Effector CD8-positive, alpha-beta T cell (primary cell): Measurements from ENCODE around the gene LTC4S.
"Not testable (repeated sequence)": the region's sequence is repeated elsewhere in the genome, so short reads cannot be mapped to it uniquely, and the experiment has no call there.

Experiments
- DNase-seq: peaks from one replicate; lab custom pipeline; 2025; lab: John Stamatoyannopoulos, UW

Gene LTC4S

DNA sequence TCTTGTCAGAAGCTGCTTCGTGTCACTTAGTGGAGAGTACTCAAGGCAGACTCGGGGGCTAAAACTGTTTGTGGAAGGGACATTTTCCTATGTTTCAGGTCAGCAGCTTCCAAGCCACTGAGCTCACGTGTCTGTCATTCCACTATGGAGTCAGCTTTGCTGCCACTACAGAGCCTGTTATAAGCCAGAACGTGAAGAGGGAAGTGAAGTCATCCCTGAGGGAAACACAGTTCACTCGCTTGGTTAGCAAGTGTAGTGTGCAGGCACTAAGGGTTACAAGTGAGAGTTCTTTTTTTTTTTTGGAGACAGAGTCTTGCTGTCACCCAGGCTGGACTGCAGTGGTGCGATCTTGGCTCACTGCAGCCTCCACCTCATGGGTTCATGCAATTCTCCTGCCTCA lies 24.5 kb upstream of the LTC4S start:
- no peak for DNase-seq

DNA sequence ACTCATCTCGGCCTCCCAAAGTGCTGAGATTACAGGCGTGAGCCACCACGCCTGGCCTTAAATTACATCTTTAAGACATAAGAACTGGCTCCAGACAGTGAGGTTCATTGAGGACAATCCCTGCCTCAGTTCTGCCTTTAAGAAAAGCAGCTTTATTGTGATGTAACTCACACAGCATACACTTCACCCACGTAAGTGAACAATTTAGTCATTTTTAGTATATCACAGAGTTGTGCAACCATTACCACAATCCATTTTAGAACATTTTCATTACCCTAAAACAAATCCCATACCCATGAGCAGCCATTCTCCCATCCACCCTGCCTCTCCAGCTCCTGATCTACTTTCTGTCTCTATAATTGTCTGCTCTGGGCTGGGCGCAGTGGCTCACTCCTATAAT lies 24.0 kb upstream of the LTC4S start:
- DNase-seq, result no peak

DNA sequence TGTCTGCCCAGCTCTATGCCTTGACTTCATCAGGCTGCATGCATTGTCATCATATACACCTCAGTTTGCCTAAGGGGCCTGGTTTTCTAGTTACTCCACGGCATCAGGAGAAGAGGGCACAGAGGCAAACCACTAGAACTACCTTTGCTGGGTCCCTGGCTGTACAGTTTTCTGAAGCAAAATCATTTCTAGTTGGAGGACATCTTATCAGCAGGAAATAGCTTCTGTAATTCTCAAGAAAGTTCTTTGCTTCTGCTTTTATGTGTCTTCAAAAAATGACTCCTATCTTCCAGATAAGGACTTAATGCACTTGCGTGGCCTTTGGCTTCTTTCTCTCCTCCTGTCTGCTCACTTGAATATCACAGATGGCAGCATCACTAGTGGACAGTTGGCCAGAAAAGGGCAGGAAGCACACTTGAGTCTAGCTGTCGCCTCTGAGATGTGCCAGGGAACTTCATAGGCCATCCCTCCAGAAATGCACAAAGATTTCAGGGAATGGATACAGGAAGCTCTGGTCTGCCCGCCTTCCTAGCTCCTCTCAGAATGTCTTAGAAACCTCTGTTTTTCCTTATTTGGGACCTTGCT lies 22.4 kb upstream of the LTC4S start:
- no peak for DNase-seq

DNA sequence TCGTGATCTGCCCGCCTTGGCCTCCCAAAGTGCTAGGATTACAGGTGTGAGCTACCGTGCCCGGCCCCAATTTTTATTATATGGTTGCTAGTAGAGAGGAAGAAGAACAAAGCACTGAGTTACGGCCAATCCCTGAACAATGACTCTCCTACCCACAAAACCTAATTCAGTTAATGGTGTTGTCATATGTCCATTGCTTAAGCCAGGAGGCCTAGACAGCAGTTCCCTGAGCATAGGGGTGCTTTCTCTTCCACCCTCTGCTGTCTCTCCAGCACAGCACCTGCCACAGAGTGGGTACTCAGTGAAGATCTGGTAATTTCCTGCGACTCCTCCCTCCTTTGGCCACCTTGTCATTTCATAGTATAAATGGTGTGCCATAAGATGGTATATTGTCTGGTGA lies 21.4 kb upstream of the LTC4S start:
- no peak for DNase-seq

DNA sequence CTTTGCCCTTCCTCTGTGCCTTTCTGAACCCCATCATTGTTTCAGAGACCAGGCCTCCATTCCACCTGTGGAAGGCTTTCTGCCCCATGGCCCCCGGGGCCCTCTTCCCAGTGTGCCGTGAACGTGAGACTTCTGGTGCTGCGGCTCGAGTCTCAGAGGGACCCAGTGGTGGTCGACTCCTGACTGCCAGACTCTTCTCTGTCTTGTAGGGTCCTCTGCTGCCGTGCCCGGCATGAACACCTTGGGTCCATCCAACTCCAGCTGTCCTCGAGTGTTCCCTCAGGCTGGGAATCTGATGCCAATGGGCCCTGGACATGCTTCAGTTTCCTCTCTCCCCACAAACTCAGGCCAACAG lies 20.1 kb upstream of the LTC4S start:
- no peak for DNase-seq

DNA sequence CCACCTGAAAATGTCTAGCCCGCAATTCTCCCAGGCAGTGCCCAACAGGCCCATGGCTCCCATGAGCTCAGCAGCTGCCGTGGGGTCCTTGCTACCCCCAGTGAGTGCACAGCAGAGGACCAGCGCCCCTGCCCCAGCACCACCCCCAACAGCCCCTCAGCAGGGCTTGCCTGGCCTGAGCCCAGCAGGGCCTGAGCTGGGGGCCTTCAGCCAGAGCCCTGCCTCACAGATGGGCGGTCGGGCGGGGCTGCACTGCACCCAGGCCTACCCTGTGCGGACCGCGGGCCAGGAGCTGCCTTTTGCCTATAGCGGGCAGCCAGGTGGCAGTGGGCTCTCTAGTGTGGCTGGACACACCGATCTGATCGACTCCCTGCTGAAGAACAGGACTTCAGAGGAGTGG lies 19.3 kb upstream of the LTC4S start:
- DNase-seq, result no peak

DNA sequence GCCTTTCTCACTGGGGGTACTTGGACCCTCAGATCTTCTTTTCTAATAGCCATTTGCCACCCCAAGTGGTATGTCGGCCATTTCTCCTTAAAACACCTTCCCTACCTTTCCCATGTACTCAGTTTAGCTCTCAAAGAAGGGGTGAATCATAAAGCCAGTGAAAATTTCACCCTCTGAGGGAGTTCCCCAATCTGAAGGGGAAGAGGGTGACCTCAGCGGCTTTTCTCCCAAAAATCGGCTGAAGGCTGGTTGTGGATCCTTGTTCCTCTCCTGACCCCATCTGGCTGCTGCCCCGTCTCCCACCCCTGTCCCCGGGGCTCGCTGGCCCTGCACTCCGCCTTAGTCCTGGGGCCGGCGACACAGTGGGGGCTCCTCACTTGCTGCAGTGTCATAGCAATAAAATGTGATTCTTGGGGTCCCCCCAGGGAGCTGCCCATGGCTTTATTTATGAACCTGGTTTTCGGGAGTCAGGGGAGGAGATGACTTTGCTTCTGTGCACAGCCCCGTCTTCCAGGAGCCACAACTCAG lies 17.3 kb upstream of the LTC4S start:
- DNase-seq, result no peak

DNA sequence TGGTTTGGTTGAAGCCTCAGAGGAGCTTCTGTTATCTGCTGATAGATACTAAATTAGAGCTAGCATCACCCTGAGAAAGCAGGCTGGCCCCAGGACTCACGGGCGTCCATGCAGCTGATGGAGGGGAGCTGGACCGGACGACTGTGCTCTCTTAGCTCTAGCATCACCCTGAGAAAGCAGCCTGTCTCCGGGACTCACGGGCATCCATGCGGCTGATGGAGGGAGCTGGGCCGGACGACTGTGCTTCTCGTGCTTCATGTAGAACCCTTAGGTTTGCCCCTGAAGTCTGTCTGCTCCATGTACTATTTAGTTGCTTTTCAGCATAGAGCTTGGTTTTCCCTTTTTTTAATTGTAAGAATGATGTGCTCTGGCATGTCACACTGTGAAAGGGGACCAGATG lies 16.3 kb upstream of the LTC4S start:
- no peak for DNase-seq

DNA sequence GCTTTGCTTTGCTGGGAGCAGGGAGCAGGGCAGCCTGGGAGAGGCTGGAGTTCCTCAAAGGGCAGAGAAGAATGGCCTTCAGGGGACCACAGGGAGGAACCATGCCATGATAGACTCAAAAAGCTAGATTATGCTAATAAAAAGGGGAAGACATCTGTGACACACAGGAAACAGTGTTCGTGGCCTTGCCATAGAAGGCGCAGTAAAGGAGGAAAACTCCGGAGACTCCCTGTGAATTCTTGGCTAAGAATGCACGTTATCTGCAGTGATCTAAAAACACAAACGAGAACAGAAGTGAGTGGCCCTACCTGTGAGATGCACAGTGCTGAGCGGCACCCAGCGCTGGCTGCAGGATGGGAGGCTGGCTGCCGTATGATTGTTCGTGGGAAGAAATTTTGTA lies 15.9 kb upstream of the LTC4S start:
- no peak for DNase-seq

DNA sequence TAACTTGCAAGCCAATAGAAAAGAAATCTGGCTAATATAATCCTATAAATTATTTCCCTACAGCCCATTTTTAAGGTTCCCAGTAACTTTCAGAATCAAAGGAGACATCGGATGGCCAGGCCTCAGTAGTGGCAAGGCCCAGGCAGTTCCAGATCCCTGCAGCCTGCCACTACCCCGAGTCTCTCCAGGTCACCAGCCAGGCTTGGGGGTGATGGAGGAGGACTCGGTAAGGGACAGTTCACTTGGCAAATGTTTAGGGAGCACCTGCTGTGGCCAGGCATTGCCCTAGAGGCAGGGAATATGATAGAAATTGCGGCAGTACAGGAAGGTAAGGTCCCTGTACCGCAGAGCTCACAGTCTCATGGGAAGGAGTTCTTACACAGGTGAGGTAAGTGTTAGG lies 15.2 kb upstream of the LTC4S start:
- no peak for DNase-seq

DNA sequence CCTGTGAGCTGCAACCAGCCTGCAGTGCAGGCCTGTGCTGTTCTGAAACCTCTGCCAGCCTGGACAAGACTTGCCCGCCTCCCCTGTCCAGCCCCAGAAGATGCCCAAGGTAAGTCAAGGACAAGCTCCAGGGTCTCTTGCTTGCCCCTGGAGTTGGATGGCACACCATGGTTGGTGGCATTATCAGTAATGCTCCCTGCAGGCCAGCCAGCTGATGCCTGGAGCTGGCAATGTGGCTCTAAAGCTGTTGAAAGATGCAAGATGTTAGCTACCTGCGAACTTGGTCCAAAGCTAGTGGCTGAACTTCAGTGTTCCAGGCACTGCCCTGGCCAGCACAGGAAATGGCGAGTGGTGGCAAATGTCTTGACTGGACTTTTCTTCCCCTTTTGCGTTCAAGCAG lies 14.0 kb upstream of the LTC4S start:
- DNase-seq, result no peak

DNA sequence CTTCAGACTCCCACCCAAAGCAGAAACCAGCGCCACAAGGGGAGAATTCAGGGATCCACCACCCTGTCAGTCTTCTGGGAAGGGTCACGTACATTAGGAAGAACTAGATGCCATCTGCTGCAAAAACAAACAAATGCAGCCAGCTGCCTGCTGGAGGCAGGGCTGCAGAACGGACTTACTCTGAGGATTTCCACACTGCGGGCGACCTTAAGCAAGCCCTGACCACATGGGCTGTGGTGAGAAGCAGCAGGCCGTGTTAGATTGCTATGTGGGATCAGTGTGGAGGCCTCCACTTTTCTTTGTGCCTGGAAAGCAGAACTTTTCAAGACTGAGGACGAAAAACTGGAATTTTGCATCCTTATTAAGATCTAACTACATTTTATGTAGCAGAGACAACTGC lies 13.4 kb upstream of the LTC4S start:
- no peak for DNase-seq

DNA sequence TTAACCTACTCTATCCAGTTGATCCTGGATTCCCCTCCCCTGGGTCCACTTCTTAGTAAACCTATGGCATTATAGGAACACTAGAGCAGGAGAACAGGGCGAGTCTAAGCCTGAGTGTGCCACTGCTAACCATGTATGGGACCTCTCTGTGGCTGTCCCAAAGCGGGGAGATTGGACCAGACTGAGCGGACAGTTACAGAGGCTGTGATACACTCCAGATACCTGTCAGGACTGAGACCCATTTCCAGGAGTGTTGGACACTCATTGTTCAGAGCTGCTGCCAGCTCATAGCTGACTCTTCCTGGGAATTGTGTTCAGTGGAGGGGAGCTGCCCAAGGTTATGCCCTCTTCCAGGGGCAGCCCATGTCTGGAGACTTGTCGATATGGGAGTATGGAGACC lies 11.9 kb upstream of the LTC4S start:
- no peak for DNase-seq

DNA sequence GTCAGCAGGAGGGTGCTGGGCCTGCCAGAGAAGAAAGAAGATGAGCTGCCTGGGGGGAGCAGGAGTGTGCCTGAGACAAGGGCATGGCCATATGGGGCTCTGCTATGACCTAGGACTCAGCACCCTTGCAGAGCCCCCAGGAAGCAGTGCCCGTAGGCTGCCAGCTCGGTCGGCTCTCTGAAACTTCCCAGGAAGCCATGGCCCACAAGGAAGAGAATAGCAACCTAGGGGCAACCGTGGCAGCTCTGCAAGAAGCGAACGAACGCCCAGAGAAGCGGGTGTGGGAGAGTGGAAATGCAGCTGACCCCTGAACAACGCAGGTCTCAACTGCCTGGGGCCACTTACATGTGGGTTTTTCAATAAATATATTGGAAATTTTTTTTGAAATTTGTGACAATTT lies 10.7 kb upstream of the LTC4S start:
- DNase-seq, result no peak

DNA sequence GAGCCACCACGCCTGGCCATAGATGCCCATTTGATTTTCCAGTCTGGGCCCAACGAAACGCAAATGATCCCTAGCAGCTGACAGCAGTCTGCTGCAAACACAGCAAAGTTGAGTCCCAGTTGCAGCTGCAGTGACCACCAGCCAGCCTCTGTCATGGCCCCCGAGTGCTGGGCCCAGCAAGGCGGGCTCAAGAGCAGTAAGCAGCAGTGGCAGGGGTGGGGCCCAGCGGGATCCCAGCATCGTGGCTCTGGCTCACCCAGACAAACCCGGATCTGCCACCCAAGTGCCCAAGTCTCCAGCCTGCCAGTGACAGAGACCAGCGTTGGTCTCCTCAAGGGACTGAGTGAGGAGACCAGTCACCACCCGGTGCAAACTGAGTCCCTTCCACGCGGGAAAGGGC lies 6.9 kb upstream of the LTC4S start:
- DNase-seq, result no peak

DNA sequence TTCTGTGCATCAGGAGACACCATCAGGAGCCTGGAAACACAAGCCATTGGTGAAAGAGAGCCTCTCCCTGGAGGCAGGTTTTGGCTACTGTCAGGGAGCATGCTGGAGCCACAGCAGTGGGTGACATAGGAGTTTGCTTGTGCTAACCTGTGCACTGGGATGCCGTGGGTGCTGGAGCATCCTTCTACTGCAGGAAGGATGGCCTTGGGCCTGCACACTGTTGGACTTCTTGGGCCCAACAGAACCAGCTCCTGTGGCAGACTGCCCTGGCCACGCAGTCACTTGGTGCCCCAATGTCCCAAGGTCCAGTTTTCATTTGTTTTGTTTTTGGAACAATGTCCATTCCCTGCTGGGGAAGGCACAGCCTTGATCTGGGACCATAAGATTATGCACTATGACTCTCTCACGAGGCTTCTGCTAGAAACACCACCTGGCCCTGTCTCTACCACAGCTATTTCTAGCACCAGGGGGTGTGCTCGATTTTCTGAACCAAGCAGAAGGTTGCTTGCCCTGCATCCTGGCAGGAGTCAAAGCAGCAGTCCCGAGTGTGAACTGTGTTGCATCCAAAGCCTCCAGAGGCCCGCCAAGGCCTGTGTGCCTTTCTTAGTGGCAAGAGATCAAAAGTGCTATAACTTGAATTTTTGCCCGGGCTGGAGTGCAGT lies 5.5 kb upstream of the LTC4S start:
- no peak for DNase-seq

DNA sequence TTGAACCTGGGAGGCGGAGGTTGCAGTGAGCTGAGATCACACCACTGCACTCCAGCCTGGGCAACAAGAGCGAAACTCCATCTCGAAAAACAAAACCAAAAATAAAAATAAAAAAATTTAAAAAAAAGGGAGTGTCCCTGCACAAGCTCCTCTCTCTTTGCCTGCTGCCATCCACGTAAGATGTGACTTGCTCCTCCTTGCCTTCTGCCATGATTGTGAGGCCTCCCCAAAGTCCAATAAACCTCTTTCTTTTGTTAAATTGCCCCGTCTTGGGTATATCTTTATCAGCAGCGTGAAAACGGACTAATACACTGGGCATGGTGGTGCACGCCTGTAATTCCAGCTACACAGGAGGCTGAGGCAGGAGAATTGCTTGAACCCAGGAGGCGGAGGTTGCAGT lies 4.5 kb upstream of the LTC4S start:
- DNase-seq, result not testable (repeated sequence)

DNA sequence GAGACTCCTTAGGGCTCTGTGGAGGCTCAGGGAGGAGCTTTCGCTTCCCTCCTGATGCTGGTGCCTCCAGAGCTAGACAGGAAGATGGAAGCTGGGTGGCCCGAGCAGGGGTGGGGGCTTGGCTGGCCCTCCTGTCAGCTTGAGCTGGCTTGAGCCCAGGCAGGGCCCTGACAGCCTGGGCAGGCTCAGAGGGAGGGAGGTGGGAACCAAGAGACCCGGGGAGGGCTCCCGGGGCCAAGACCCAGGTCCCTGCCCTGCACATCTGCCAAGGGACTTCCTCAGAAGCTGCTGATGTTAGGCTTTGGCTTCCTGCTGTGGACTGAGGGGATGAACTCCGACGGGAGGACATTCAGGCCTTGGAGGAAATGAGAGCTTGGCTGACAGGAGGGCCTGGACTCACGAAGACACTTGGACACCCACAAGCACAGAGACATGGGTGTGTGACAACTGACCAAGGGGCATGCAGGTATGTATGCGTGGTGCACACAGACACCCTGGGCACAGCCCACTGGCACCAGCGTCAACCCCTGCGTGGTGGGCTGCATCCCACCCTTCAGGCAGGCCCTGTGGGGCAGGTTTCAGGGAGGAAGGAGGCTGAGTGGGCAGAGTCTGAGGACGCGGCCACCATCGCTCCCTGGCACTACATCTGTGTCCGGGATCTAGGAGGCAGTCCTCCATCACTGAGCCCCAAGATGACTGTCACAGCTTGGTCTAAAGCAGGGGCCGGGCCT lies 1.7 kb upstream of the LTC4S start:
- DNase-seq, result no peak

DNA sequence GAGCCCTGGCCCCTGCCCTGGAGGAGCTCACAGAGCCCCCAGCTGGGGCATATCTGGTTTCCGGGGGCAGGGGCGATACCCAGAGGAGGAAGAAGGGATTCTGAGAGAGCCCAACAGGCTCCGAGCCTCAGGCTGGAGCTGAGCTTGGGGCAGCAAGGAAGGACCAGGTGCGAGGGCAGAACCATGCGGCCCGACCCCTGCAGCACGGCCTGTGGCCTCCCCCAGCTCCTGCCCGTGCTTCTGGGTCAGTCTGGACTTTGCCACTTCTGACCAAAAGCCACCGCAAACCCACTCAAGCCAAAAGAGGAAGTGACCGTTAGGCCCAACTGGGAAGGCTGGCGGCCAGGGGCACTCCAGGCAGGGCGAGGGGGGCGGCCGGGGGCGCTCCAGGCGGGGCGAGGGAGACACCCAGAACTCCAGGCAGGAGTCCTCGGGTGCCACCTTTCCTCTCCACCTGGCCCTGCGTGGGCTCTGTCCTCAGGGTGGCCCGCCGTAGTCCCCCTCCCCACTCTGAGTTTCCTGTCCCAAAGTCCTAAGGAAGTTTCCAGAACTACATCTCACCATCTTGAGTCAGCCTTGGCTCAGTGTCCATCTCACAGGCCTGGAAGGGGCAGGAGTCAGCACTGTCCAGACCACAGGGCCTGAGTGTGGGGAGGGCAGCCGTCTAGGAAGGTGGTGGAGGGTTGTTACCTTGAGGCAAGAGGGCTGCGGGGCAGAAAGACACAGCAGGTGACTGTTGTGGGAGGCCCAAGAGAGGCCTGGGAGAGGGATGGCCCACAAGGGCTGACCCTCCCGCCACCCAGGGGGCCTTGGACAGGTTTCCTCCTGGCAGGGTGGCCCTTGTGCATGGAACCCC lies 946 bp upstream of the LTC4S start:
- DNase-seq, result no peak

DNA sequence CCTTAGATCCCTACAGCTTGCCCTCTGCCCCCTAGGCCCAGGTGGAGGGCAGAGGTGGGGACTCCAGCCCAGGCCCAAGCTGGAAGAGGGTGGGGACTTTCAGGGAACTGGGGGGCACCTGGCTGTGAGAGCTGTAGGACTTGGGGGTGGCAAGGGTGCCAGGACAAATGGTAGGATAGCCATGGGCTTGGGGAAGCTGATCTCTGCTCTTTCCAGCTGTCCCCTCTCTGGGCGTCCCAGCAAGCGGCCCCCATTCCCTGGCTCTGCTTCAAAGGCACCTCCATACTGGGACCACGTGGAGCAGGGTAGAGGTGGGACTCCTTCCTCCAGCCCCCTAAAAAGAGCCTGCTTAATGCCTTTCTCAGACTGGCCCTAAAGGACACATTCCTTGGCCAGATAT lies 385 bp downstream of the LTC4S start:
- no peak for DNase-seq

DNA sequence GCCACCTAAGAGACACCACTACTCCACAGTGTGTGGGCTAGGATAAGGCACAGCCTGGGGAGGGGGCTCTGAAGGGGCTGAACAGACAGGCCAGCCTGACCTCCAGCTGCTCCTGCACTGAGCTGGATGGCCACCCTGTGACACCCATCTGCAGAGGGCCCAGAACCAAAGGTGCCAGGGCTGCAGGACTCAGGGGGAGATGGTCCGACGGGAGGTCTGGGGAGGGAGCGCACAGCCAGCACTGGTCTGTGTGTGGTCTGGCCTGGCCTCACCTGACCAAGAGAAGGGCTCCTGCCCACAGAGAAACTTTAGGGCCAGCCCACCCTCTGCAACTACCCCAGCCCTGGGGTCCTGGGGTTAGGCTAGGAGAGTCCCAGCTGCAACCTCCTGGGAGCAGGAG lies 789 bp downstream of the LTC4S start:
- no peak for DNase-seq

DNA sequence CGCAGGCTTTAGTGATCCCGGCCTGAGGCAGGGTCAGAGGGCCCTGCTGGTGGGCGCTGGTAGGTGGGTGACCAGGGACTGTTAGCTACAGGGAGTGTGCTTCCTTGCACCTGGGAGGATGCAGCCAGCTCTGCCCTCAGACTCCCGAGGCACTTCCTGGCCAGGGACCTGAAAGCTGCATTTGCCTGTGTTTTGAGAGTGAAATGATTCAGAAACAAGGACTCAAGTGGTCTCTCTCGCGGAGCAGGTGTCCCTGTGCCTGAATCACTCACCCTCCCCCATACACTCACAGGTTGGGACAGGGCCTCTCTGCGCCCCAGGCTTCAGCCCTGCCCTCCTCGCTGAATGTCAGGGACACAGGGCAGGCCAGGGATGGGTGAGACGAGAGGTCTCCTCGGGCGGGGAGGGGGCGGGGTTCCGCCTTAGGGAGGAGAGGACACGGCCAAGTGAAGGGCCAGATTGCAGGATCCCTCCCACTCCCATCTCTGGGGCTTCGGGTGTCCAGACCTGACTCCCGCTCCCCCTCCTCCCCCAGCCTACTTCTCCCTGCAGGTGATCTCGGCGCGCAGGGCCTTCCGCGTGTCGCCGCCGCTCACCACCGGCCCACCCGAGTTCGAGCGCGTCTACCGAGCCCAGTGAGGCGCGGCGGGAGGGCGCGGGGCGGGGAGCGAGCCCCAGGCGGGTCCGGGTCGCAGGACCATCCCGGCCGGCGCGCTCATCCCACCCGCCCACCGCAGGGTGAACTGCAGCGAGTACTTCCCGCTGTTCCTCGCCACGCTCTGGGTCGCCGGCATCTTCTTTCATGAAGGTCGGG lies 1.5 kb downstream of the LTC4S start:
- DNase-seq, result no peak
